TTC549 (cell line): Measurements from ENCODE around the gene PTPRK.

Experiments used
- FAIRE-seq: peaks from 2 replicates; lab custom pipeline; 2012; peaks lifted over from hg19 to GRCh38; lab: Jason Lieb, UNC

The PTPRK gene

GRCh38 chr6:128520436-128521281 is at the start of gene PTPRK:
PTPRK (minus strand) TSS chr6:128520599; CDS start chr6:128520358, 241 bp downstream.
- no peak for FAIRE-seq

DNA sequence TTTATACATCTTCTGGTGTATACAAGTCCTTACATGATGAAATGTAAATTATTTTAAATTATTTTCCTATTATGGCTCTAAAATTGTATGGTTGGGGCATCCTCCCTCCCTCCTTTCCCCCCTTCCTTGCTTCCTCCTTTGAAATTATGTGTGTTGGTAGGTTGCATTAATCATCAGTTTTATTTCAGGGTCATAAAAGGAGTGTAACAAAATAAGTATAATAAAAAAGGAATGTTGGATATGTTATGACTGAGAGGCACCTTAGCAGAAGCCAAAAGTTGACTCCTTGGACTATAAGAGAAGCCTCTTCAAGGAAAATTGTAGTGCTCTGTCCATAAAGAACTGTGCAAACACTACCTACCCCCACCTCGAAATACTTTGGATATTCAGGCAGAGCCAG is 46.6 kb upstream of the PTPRK start:
- no peak for FAIRE-seq

DNA sequence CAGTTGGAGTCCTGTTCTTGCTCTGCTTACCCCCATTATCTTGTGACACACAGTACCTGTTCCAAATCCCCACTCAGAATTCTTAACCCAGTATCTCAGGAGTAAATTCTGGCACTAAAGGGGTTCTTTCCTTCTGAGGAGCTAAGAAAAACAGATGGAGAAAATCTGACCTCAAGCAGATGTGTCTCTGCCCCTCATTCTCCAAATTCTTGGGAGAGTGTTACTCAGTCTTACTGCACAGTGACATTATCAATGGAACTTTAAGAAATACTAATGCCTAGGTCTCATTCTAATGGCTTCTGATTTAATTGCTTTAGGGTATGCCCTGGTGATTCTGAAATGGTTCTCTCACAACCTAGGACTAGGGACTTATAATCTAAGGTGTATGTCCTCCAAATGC is 40.6 kb upstream of the PTPRK start:
- no peak for FAIRE-seq

DNA sequence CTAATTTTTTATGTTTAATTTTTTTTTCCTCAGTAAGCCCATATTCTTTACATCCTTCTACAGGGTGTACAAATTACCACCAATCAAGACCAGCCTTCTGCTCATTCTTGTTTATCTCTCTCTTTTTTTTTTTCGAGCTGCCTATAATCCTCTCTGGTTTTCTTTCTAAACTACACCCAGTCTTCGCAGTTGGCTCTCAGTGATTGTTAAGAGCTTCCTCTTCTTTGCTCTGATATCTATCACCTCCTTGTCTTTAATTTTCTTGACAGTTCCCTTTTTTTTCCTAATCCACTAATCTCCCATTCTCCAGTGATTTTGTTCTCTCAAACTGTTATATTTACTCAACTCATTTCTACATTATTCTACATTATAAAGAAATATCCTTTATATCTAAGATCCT is 38.5 kb upstream of the PTPRK start:
- no peak for FAIRE-seq

GRCh38 chr6:128558021-128558420 is 37.6 kb upstream of the PTPRK start:
- FAIRE-seq: no peak

GRCh38 chr6:128557081-128557480 is 36.7 kb upstream of the PTPRK start:
- no peak for FAIRE-seq

GRCh38 chr6:128554302-128554701 is 33.9 kb upstream of the PTPRK start:
- FAIRE-seq: no peak

- no peak for FAIRE-seq
Observed at GRCh38 chr6:128541261-128541660, 20.9 kb upstream of the PTPRK start.

DNA sequence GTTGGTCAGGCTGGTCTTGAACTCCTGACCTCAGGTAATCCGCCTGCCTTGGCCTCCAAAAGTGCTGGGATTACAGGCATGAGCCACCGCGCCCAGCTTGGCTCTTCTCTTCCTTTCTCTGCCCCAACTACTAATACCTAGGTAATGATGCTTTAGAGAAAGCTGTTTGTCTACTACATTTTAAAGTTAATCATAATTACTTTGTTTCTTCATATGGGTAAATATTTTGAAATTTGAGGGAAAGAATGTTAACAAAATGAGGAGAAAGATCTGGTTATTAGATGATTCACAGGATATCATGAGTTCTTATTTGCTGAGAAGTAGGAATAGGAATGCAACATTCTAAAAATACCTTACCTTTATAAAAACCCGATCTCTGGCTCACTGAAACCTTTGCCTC is 18.4 kb upstream of the PTPRK start:
- FAIRE-seq: no peak

DNA sequence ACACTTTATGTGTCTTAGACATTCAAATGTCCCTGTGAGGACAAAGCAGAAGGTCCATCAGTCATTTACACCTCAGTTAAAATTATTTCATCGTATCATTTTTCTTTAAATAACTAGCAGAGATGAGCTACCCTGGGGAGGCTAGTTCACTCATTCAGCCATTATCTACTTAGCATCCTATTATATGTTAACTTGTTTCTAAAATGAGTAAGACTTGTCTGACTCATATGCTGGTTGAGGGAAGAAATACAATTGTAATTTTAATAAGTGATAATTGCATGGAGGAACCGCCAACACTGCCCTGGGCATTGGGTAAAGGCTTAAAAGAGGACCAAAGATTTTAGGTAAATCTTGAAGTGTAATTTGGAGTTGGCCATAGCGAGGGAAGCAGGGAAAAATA is 12.4 kb upstream of the PTPRK start:
- no peak for FAIRE-seq

GRCh38 chr6:128532136-128532535 is 11.7 kb upstream of the PTPRK start:
- no peak for FAIRE-seq

- FAIRE-seq: no peak
Observed at GRCh38 chr6:128531696-128532095, 11.3 kb upstream of the PTPRK start.

DNA sequence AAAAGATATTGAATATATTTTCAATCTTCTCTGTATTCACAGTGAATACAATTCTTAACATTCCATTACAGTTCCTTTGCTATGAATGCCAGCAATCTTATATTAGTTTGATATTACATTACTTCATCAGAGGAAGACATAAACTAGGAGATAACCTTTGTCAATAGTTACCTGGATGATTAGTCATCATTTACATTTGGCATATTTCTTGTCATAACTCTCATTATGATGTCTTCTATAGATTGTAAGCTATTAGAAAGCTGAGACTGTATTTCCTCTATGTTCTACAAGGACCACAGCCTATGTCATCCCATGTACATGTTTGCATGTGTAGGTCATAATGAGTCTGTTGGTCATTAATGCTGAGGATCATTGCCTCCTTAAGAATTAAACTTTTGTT is 7.8 kb upstream of the PTPRK start:
- FAIRE-seq: no peak

- FAIRE-seq: no peak
Observed at GRCh38 chr6:128527375-128527774, 7.0 kb upstream of the PTPRK start.

- no peak for FAIRE-seq
Observed at GRCh38 chr6:128526152-128526914, 5.9 kb upstream of the PTPRK start.

- no peak for FAIRE-seq
Observed at GRCh38 chr6:128525406-128525805, 5.0 kb upstream of the PTPRK start.

DNA sequence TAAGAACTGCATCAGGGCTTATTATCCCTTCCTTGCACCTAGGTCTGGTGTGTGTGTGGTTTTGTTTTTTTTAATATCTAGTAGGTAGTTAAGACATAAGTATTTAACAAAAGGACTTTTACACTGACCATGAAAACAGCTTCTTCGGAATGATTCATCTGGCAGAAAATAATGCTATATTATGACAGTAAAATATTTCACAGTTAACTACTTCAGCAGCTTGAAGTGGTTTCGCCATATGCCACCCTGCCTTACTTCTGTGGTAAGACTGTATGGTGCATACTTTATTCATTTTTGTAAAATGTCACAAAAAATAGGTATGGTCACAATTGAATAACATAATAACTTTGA is 858 bp upstream of the PTPRK start:
- no peak for FAIRE-seq

GRCh38 chr6:128519931-128520435 is 416 bp downstream of the PTPRK start:
- no peak for FAIRE-seq

DNA sequence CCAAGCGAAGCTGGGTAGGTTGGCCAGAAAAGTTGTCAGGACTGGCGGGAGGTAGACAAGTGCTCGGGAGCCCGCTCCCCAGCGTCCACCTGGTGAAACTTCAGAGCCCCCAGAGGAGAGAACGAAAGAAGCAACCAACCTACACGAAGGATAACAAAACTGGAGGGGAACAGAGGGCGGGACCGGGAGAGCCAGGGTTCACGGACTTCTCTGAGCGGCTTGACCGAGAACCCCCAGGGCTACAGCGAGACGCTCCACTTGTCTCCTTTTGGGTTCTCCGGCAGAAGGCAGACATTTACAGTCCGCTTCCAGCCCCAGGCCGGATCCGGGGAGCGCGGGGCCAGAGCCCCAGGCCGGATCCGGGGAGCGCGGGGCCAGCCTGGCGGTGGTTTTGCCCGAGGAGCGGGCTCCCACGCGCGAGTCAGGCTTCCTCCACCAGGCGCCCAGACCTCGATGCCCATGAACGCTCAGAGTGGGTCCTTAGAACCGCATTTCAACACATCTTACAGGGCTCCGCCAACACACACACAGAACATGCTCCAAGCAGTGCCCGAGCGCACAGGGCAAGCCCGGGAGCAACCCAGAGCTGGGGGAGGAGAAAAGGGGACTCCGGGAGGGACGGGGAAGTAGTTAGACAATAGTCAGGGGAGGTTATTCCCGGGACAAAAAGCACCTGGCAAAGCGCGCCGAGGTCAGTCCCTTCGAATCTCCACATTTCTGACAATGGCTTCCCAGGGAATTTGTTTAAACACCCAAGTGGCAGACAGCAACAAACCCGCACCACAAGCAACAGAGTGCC is 1.1 kb downstream of the PTPRK start:
- no peak for FAIRE-seq

DNA sequence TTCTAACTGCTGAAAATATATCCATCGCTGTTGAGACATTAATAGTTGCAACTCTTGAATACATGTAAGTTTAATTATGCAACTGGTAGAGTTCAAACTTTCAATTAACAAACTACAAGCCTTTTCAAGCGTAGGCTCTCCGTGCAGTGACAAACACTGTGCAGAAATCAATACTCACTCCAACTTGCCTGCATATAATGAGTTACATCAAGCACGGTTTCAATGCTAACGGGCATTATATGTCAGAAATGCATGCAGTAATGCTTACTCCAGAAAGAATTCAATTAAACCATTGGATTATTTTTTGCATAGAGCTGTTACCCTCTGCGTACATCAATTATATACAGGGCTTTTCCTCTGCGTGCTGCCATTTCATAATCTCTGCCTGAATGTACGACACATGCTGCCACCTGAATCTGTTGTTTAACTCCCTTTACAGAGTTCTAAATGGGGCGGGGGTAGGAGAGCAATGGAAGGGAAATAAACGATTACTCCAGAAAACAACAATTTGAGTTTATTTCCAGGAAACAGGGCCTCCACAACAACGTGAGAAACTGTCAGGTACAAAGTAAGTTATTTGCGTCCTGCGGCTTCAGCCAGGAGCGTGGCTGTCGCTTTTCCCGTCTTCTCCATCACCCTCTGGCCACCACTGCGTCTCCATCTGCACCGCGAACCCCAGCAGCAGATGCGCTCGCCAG is 1.8 kb downstream of the PTPRK start:
- no peak for FAIRE-seq

GRCh38 chr6:128517124-128517523 is 3.3 kb downstream of the PTPRK start:
- FAIRE-seq: no peak

- no peak for FAIRE-seq
Observed at GRCh38 chr6:128516514-128516898, 3.9 kb downstream of the PTPRK start.
